H9 (cell line): ENCODE results near the gene C14orf132. TPM values are rescaled to one million over a fixed set of nuclear protein-coding genes. Genes with fewer than 3 reads are reported as not detected.

Source experiments
- DNase-seq: peaks from one replicate; pipeline ENCODE4 v3.0.0-alpha.2; 2017
- H2AFZ ChIP-seq: one replicate; pipeline ENCODE4 v1.6.1; 2013; ENCODE audit warnings: mild to moderate bottlenecking, low read length, control low read depth, moderate library complexity
- H2AK5ac ChIP-seq: 2 replicates; pipeline ENCODE4 v1.6.1; 2013; ENCODE audit warnings: low read length, control low read depth, mixed read lengths; ENCODE audit not compliant: insufficient read length
- H2BK120ac ChIP-seq: one replicate; pipeline ENCODE4 v1.6.1; 2013; ENCODE audit warnings: low read depth, mild to moderate bottlenecking, low read length, control low read depth, inconsistent platforms; ENCODE audit not compliant: poor library complexity, severe bottlenecking
- H2BK12ac ChIP-seq: 2 replicates; pipeline ENCODE4 v1.6.1; 2013; ENCODE audit warnings: low read length, control low read depth, mixed read lengths, low read depth; ENCODE audit not compliant: insufficient read length
- H2BK15ac ChIP-seq: 2 replicates; pipeline ENCODE4 v1.6.1; 2013; ENCODE audit warnings: low read depth, low read length, control low read depth
- H2BK20ac ChIP-seq: one replicate; pipeline ENCODE4 v1.6.1; 2013; ENCODE audit warnings: low read depth, mild to moderate bottlenecking, low read length, control low read depth, inconsistent platforms; ENCODE audit not compliant: poor library complexity, severe bottlenecking
- H2BK5ac ChIP-seq: 2 replicates; pipeline ENCODE4 v1.6.1; 2013; ENCODE audit warnings: low read length, control low read depth, mixed read lengths; ENCODE audit not compliant: insufficient read length
- H3K14ac ChIP-seq: 2 replicates; pipeline ENCODE4 v1.6.1; 2013; ENCODE audit warnings: low read length, control low read depth; ENCODE audit not compliant: insufficient read depth
- H3K18ac ChIP-seq: 2 replicates; pipeline ENCODE4 v1.6.1; 2013; ENCODE audit warnings: low read depth, mild to moderate bottlenecking, mixed read lengths, low read length, control low read depth; ENCODE audit not compliant: insufficient read length
- H3K23ac ChIP-seq: 2 replicates; pipeline ENCODE4 v1.6.1; 2013; ENCODE audit warnings: low read length, control low read depth, mixed read lengths, low read depth; ENCODE audit not compliant: insufficient read length
- H3K23me2 ChIP-seq: 2 replicates; pipeline ENCODE4 v1.6.1; 2013; ENCODE audit warnings: low read depth, mild to moderate bottlenecking, mixed read lengths, low read length, control low read depth; ENCODE audit not compliant: insufficient read length, poor library complexity, severe bottlenecking
- H3K27ac ChIP-seq: 2 replicates; pipeline ENCODE4 v1.5.1; 2013; ENCODE audit warnings: low read length, control low read depth, mixed read lengths, low read depth; ENCODE audit not compliant: insufficient read length
- H3K27me3 ChIP-seq: 2 replicates; pipeline ENCODE4 v1.6.1; 2013; ENCODE audit warnings: low read length, control low read depth, inconsistent platforms; ENCODE audit not compliant: insufficient read depth
- H3K4ac ChIP-seq: 2 replicates; pipeline ENCODE4 v1.6.1; 2013; ENCODE audit warnings: low read depth, mild to moderate bottlenecking, control low read depth, inconsistent platforms, low read length, moderate library complexity
- H3K4me1 ChIP-seq: 2 replicates; pipeline ENCODE4 v1.6.1; 2013; ENCODE audit warnings: low read length, control low read depth, inconsistent platforms; ENCODE audit not compliant: insufficient read depth
- H3K4me2 ChIP-seq: 2 replicates; pipeline ENCODE4 v1.6.1; 2013; ENCODE audit warnings: low read length, control low read depth, mixed read lengths; ENCODE audit not compliant: insufficient read length, insufficient read depth
- H3K56ac ChIP-seq: 2 replicates; pipeline ENCODE4 v1.6.1; 2013; ENCODE audit warnings: low read depth, mild to moderate bottlenecking, mixed read lengths, low read length, control low read depth; ENCODE audit not compliant: insufficient read length
- H3K79me1 ChIP-seq: 2 replicates; pipeline ENCODE4 v1.6.1; 2013; ENCODE audit warnings: low read depth, mild to moderate bottlenecking, moderate library complexity, low read length, control low read depth, inconsistent platforms; ENCODE audit not compliant: insufficient read depth, poor library complexity, severe bottlenecking
- H3K79me2 ChIP-seq: 2 replicates; pipeline ENCODE4 v1.6.1; 2013; ENCODE audit warnings: low read length, control low read depth, inconsistent platforms; ENCODE audit not compliant: insufficient read depth
- H3K9ac ChIP-seq: 2 replicates; pipeline ENCODE4 v1.6.1; 2013; ENCODE audit warnings: low read length, control low read depth, mixed read lengths; ENCODE audit not compliant: insufficient read length; ENCODE audit errors: extremely low read depth
- H3K9me3 ChIP-seq: one replicate; pipeline ENCODE4 v1.6.1; 2013; ENCODE audit warnings: low read depth, low read length, inconsistent platforms; ENCODE audit not compliant: control insufficient read depth
- H3T11ph ChIP-seq: one replicate; pipeline ENCODE4 v1.6.1; 2013; ENCODE audit warnings: mild to moderate bottlenecking, low read length, control low read depth, inconsistent platforms
- H4K20me1 ChIP-seq: one replicate; pipeline ENCODE4 v1.6.1; 2013; ENCODE audit not compliant: control insufficient read depth, insufficient read length, insufficient read depth
- H4K5ac ChIP-seq: 2 replicates; pipeline ENCODE4 v1.6.1; 2013; ENCODE audit warnings: low read depth, mild to moderate bottlenecking, mixed read lengths, low read length, control low read depth; ENCODE audit not compliant: insufficient read length
- H4K8ac ChIP-seq: replicated peaks from 2 replicates; pipeline ENCODE4 v1.6.1; 2013; ENCODE audit warnings: low read length, control low read depth, mixed read lengths, low read depth; ENCODE audit not compliant: insufficient read length
- H4K91ac ChIP-seq: 2 replicates; pipeline ENCODE4 v1.6.1; 2013; ENCODE audit warnings: low read depth, mild to moderate bottlenecking, moderate library complexity, mixed read lengths, low read length, control low read depth; ENCODE audit not compliant: insufficient read length
- H3K27ac Mint-ChIP-seq, 3 experiments: 2 replicates in 2 of 3; 3 replicates in 1 of 3; pipeline ENCODE4 v1.8.0; 2020 to 2021; ENCODE audit warnings: mixed read lengths in 3 of 3, mild to moderate bottlenecking in 1 of 3, moderate library complexity in 1 of 3
- H3K27me3 Mint-ChIP-seq: 2 replicates; pipeline ENCODE4 v1.8.0; 2021; ENCODE audit warnings: low read depth, mild to moderate bottlenecking, moderate library complexity, mixed read lengths
- H3K36me3 Mint-ChIP-seq, 3 experiments: 2 replicates in 2 of 3; 3 replicates in 1 of 3; pipeline ENCODE4 v1.8.0; 2020 to 2021; ENCODE audit warnings: low read depth in 3 of 3, mixed read lengths in 3 of 3; ENCODE audit not compliant: insufficient read depth in 1 of 3
- H3K4me1 Mint-ChIP-seq, 2 experiments: 2 replicates each; pipeline ENCODE4 v1.8.0; 2020; ENCODE audit warnings: mixed read lengths in 2 of 2
- H3K4me3 Mint-ChIP-seq, 2 experiments: 2 replicates in 1 of 2; 3 replicates in 1 of 2; pipeline ENCODE4 v1.8.0; 2020 to 2021; ENCODE audit warnings: mild to moderate bottlenecking in 2 of 2, mixed read lengths in 2 of 2, moderate library complexity in 1 of 2
- H3K9me3 Mint-ChIP-seq, 2 experiments: 2 replicates in 1 of 2; 3 replicates in 1 of 2; pipeline ENCODE4 v1.8.0; 2020; ENCODE audit warnings: mild to moderate bottlenecking in 2 of 2, mixed read lengths in 2 of 2, moderate library complexity in 1 of 2
- CTCF ChIP-seq: fragments of 200-600 bp; sonication (generic); conservative IDR thresholded peaks from 3 replicates; pipeline ENCODE4 v1.8.0; 2021; ENCODE audit warnings: antibody characterized with exemption, mild to moderate bottlenecking
- WGBS: extraction: QIAGEN DNeasy Blood & Tissue Kit; methylation state at CpG from one replicate; pipeline ENCODE4 v1.1.7; 2013; ENCODE audit warnings: missing lambda C conversion rate, low lambda C conversion rate, mixed read lengths; ENCODE audit not compliant: insufficient read length; ENCODE audit errors: extremely low coverage; 5-methylcytosine and 5-hydroxymethylcytosine counted together
- total RNA-seq: library from RNA; stranded (reverse); gene quantifications from 2 replicates; pipeline ENCODE4 v1.2.1, GENCODE V29; 2021

C14orf132 gene
- total RNA-seq, 1 experiment from 2014 or later = 5.7 TPM

GRCh38 chr14:96105089-96105925 is 66.1 kb downstream of the C14orf132 start:
- Mint-ChIP-seq H3K4me1 (peaks cover 10 to 11% of the 10 kb centered on the region in 2 experiments), H3K27ac (no peak overlapping the region; a peak in 1 of 7 replicates), H3K27me3 (peaks cover 16% of the 10 kb centered on the region), H3K4me3 (no peak overlapping the region), H3K9me3 (peaks cover 0 to 5% of the 10 kb centered on the region in 2 experiments; a peak in 2 of 5 replicates), H3K36me3 (no peaks in the 10 kb centered on the region; a peak in 1 of 7 replicates)
- H2BK120ac ChIP-seq = no peak overlapping the region
- H2AFZ ChIP-seq = no peak overlapping the region
- H3K9me3 ChIP-seq = no peaks in the 10 kb centered on the region
- no peak overlapping the region for H3K23ac ChIP-seq
- no peak overlapping the region for H2AK5ac ChIP-seq
- H3K4me1 ChIP-seq = no peaks in the 10 kb centered on the region
- no peak overlapping the region for H3T11ph ChIP-seq
- no peaks in the 10 kb centered on the region for H4K20me1 ChIP-seq
- WGBS = no CpG with 5 or more reads among the region's 16 CpGs
- no peaks in the 10 kb centered on the region for H3K79me2 ChIP-seq
- H2BK15ac ChIP-seq = no peak overlapping the region
- H2BK20ac ChIP-seq = no peak overlapping the region
- no peak overlapping the region for H3K56ac ChIP-seq
- no peak overlapping the region for H4K91ac ChIP-seq
- no peak overlapping the region for H2BK5ac ChIP-seq
- H3K27ac ChIP-seq = no peak overlapping the region
- H4K8ac ChIP-seq = no peak overlapping the region
- H3K18ac ChIP-seq = no peak overlapping the region
- no peak for DNase-seq
- no peak overlapping the region for H3K4me2 ChIP-seq
- no peak for TF ChIP-seq CTCF
- no peaks in the 10 kb centered on the region for H3K27me3 ChIP-seq
- no peaks in the 10 kb centered on the region for H3K79me1 ChIP-seq
- H2BK12ac ChIP-seq = no peak overlapping the region
- no peak overlapping the region for H4K5ac ChIP-seq
- no peak overlapping the region for H3K4ac ChIP-seq
- H3K9ac ChIP-seq = no peak overlapping the region
- H3K14ac ChIP-seq = no peak overlapping the region
- H3K23me2 ChIP-seq = no peaks in the 10 kb centered on the region
